Mesenchymal stem cell (in vitro differentiated cells and primary cell): ENCODE data around the gene NPFFR2.
"Not testable (repeated sequence)": the region's sequence is repeated elsewhere in the genome, so short reads cannot be mapped to it uniquely, and the experiment has no call there.

Experiments
- DNase-seq: peaks from one replicate; pipeline ENCODE4 v3.0.0-alpha.2; 2013
- H2AFZ ChIP-seq: one replicate; pipeline ENCODE4 v1.6.1; 2013; ENCODE audit warnings: low read depth, mild to moderate bottlenecking, control low read depth, inconsistent platforms, low read length, moderate library complexity
- H2AK5ac ChIP-seq: 2 replicates; pipeline ENCODE4 v1.6.1; 2013; ENCODE audit warnings: low read length, moderate library complexity, mild to moderate bottlenecking, inconsistent platforms; ENCODE audit not compliant: severe bottlenecking
- H2BK120ac ChIP-seq: one replicate; pipeline ENCODE4 v1.6.1; 2013; ENCODE audit warnings: low read depth, mild to moderate bottlenecking, inconsistent platforms, low read length, moderate library complexity
- H2BK12ac ChIP-seq, 2 experiments: one replicate each; pipeline ENCODE4 v1.6.1; 2013; ENCODE audit warnings: inconsistent platforms in 2 of 2, low read length in 2 of 2, mild to moderate bottlenecking in 2 of 2, moderate library complexity in 2 of 2, control low read depth in 1 of 2
- H2BK15ac ChIP-seq: one replicate; pipeline ENCODE4 v1.6.1; 2013; ENCODE audit warnings: mild to moderate bottlenecking, low read depth, inconsistent platforms; ENCODE audit not compliant: poor library complexity, severe bottlenecking
- H2BK5ac ChIP-seq: 2 replicates; pipeline ENCODE4 v1.6.1; 2013; ENCODE audit warnings: low read depth, mild to moderate bottlenecking, low read length, control low read depth, inconsistent platforms; ENCODE audit not compliant: poor library complexity, severe bottlenecking
- H3K14ac ChIP-seq, 2 experiments: one replicate each; pipeline ENCODE4 v1.6.1; 2013; ENCODE audit warnings: inconsistent platforms in 2 of 2, low read length in 2 of 2, control low read depth in 1 of 2, mild to moderate bottlenecking in 1 of 2, moderate library complexity in 1 of 2
- H3K18ac ChIP-seq, 2 experiments: one replicate each; pipeline ENCODE4 v1.6.1; 2013; ENCODE audit warnings: inconsistent platforms in 2 of 2, low read length in 2 of 2, control low read depth in 1 of 2, low read depth in 1 of 2, mild to moderate bottlenecking in 1 of 2
- H3K23ac ChIP-seq, 2 experiments: one replicate each; pipeline ENCODE4 v1.6.1; 2013; ENCODE audit warnings: inconsistent platforms in 2 of 2, low read length in 2 of 2, mild to moderate bottlenecking in 2 of 2, moderate library complexity in 2 of 2, control low read depth in 1 of 2
- H3K27ac ChIP-seq: 2 replicates; pipeline ENCODE4 v1.5.1; 2013; ENCODE audit warnings: mild to moderate bottlenecking, moderate library complexity, low read length, control low read depth, inconsistent platforms; ENCODE audit not compliant: poor library complexity, severe bottlenecking
- H3K27me3 ChIP-seq, 2 experiments: 2 replicates each; pipeline versions ENCODE4 v1.6.1 to v1.7.0; 2013; ENCODE audit warnings: low read length in 2 of 2, mild to moderate bottlenecking in 2 of 2, moderate library complexity in 2 of 2, control low read depth in 1 of 2, inconsistent platforms in 1 of 2; ENCODE audit not compliant: control insufficient read depth in 1 of 2, insufficient read depth in 1 of 2
- H3K36me3 ChIP-seq, 2 experiments: 2 replicates each; pipeline versions ENCODE4 v1.6.1 to v1.7.0; 2013; ENCODE audit warnings: low read length in 2 of 2, control low read depth in 1 of 2, inconsistent platforms in 1 of 2, low read depth in 1 of 2, mild to moderate bottlenecking in 1 of 2; ENCODE audit not compliant: insufficient read depth in 2 of 2, control insufficient read depth in 1 of 2
- H3K4ac ChIP-seq, 2 experiments: one replicate each; pipeline ENCODE4 v1.6.1; 2013; ENCODE audit warnings: inconsistent platforms in 2 of 2, low read length in 2 of 2, mild to moderate bottlenecking in 2 of 2, moderate library complexity in 2 of 2, control low read depth in 1 of 2, low read depth in 1 of 2
- H3K4me1 ChIP-seq: 2 replicates; pipeline ENCODE4 v1.6.1; 2013; ENCODE audit warnings: low read depth, low read length, control low read depth; ENCODE audit not compliant: control insufficient read depth, insufficient read depth
- H3K4me2 ChIP-seq: 2 replicates; pipeline ENCODE4 v1.6.1; 2013; ENCODE audit warnings: low read length, mild to moderate bottlenecking, inconsistent platforms; ENCODE audit not compliant: poor library complexity, severe bottlenecking
- H3K4me3 ChIP-seq, 2 experiments: 2 replicates each; pipeline versions ENCODE4 v1.5.1 to v1.7.0; 2013; ENCODE audit warnings: low read length in 2 of 2, mild to moderate bottlenecking in 2 of 2, control low read depth in 1 of 2, low read depth in 1 of 2; ENCODE audit not compliant: insufficient read depth in 1 of 2
- H3K79me1 ChIP-seq: replicated peaks from 2 replicates; pipeline ENCODE4 v1.6.1; 2013; ENCODE audit warnings: mild to moderate bottlenecking, control low read depth, low read length, inconsistent platforms; ENCODE audit not compliant: poor library complexity, severe bottlenecking
- H3K9ac ChIP-seq: 2 replicates; pipeline ENCODE4 v1.7.0; 2013; ENCODE audit warnings: mild to moderate bottlenecking, low read length, moderate library complexity
- H3K9me3 ChIP-seq: 2 replicates; pipeline ENCODE4 v1.7.0; 2013; ENCODE audit warnings: mild to moderate bottlenecking, low read length; ENCODE audit not compliant: control insufficient read depth
- H4K8ac ChIP-seq: one replicate; pipeline ENCODE4 v1.6.1; 2013; ENCODE audit warnings: inconsistent platforms, mild to moderate bottlenecking, low read length, moderate library complexity
- H4K91ac ChIP-seq: one replicate; pipeline ENCODE4 v1.6.1; 2013; ENCODE audit warnings: mild to moderate bottlenecking, low read length, inconsistent platforms
- WGBS: methylation state at CpG from one replicate; pipeline ENCODE4 v1.1.7; 2013; ENCODE audit warnings: mixed read lengths; 5-methylcytosine and 5-hydroxymethylcytosine counted together

The NPFFR2 gene

GRCh38 chr4:72169285-72169684 lies 137.5 kb downstream of the NPFFR2 start:
- H3K18ac ChIP-seq, DNase-seq, H3K4ac ChIP-seq, H4K91ac ChIP-seq, H3K36me3 ChIP-seq, H3K4me2 ChIP-seq, H2BK12ac ChIP-seq, H2AK5ac ChIP-seq, H3K27me3 ChIP-seq, H2BK5ac ChIP-seq, H2AFZ ChIP-seq, H3K14ac ChIP-seq, H3K23ac ChIP-seq, H2BK120ac ChIP-seq, H3K27ac ChIP-seq, H3K9ac ChIP-seq, H4K8ac ChIP-seq, H3K4me3 ChIP-seq, H3K79me1 ChIP-seq, H3K9me3 ChIP-seq, H3K4me1 ChIP-seq, H2BK15ac ChIP-seq: not testable (repeated sequence)
- 92% methylated on average over 14 of the region's 14 CpGs for WGBS

GRCh38 chr4:72169861-72170260 lies 138.1 kb downstream of the NPFFR2 start:
- Histone ChIP-seq H2BK5ac (no peak overlapping the region), H2BK12ac (no peak overlapping the region), H3K4me2 (no peak overlapping the region), H3K4ac (no peak overlapping the region), H2AFZ (no peak overlapping the region), H3K9ac (no peak overlapping the region), H3K27me3 (no peaks in the 10 kb centered on the region), H2BK120ac (no peak overlapping the region), H3K36me3 (no peaks in the 10 kb centered on the region), H4K8ac (no peak overlapping the region), H3K18ac (no peak overlapping the region), H3K4me3 (no peak overlapping the region), H3K9me3 (peaks cover 3% of the 10 kb centered on the region), H2BK15ac (no peak overlapping the region), H3K14ac (no peak overlapping the region), H3K79me1 (no peaks in the 10 kb centered on the region), H3K27ac (no peak overlapping the region), H3K4me1 (no peaks in the 10 kb centered on the region), H3K23ac (no peak overlapping the region), H4K91ac (no peak overlapping the region), H2AK5ac (no peak overlapping the region)
- 80% methylated on average over 3 of the region's 3 CpGs for WGBS
- no peak for DNase-seq

GRCh38 chr4:72171761-72172160 lies 140.0 kb downstream of the NPFFR2 start:
- H3K18ac ChIP-seq, result no peak overlapping the region
- no peak overlapping the region for H2BK12ac ChIP-seq
- no peaks in the 10 kb centered on the region for H3K27me3 ChIP-seq
- H3K9ac ChIP-seq, result no peak overlapping the region
- no peak overlapping the region for H2AK5ac ChIP-seq
- no peak overlapping the region for H3K4me2 ChIP-seq
- no peak overlapping the region for H3K4me3 ChIP-seq
- no peak for DNase-seq
- H3K9me3 ChIP-seq, result peaks cover 7% of the 10 kb centered on the region
- H3K4ac ChIP-seq, result no peak overlapping the region
- no peaks in the 10 kb centered on the region for H3K79me1 ChIP-seq
- H3K36me3 ChIP-seq, result no peaks in the 10 kb centered on the region
- H3K4me1 ChIP-seq, result no peaks in the 10 kb centered on the region
- H2BK120ac ChIP-seq, result no peak overlapping the region
- H3K27ac ChIP-seq, result no peak overlapping the region
- H3K14ac ChIP-seq, result no peak overlapping the region
- no peak overlapping the region for H3K23ac ChIP-seq
- no peak overlapping the region for H2BK5ac ChIP-seq
- no CpG with 5 or more reads among the region's 1 CpG for WGBS
- no peak overlapping the region for H4K8ac ChIP-seq
- no peak overlapping the region for H2BK15ac ChIP-seq
- no peak overlapping the region for H4K91ac ChIP-seq
- no peak overlapping the region for H2AFZ ChIP-seq

- Histone ChIP-seq H2BK12ac (no peak overlapping the region), H3K14ac (no peak overlapping the region), H2BK120ac (no peak overlapping the region), H3K9ac (no peak overlapping the region), H2BK15ac (no peak overlapping the region), H3K36me3 (no peaks in the 10 kb centered on the region), H3K23ac (no peak overlapping the region), H3K4ac (no peak overlapping the region), H3K4me1 (no peaks in the 10 kb centered on the region), H2AK5ac (no peak overlapping the region), H3K9me3 (peaks cover 7% of the 10 kb centered on the region), H3K27ac (no peak overlapping the region), H3K4me3 (no peak overlapping the region), H4K8ac (no peak overlapping the region), H3K27me3 (no peaks in the 10 kb centered on the region), H2AFZ (no peak overlapping the region), H3K79me1 (no peaks in the 10 kb centered on the region), H2BK5ac (no peak overlapping the region), H4K91ac (no peak overlapping the region), H3K4me2 (no peak overlapping the region), H3K18ac (no peak overlapping the region)
- WGBS, result no CpG with 5 or more reads among the region's 1 CpG
- no peak for DNase-seq
These were observed 147.5 kb downstream of the NPFFR2 start for GRCh38 chr4:72179342-72179741.
